HL-60 (cell line): ENCODE measurements around the gene PDK3.

Experiments
- CTCF ChIP-seq: IDR thresholded peaks from one replicate; pipeline ENCODE4 v1.5.1; 2011; ENCODE audit warnings: low read length, control low read depth, inconsistent platforms; ENCODE audit not compliant: insufficient read depth
- POLR2AphosphoS5 ChIP-seq: IDR thresholded peaks from 2 replicates; pipeline ENCODE4 v1.6.1; 2012; ENCODE audit warnings: low read depth

- TF ChIP-seq CTCF: no peak
- TF ChIP-seq POLR2AphosphoS5: no peak
These were observed 28.9 kb downstream of the PDK3 start for GRCh38 chrX:24493740-24494581.
